Trophoblast cell (in vitro differentiated cells and primary cell): ENCODE measurements around the gene ANKIB1.

Experiments
- DNase-seq, 2 donors: peaks; one replicate each; pipeline ENCODE4 v3.0.0-alpha.2; 2016
- H2AFZ ChIP-seq: 2 replicates; pipeline ENCODE4 v1.6.1; 2013; ENCODE audit warnings: low read length, moderate library complexity, mild to moderate bottlenecking; ENCODE audit not compliant: insufficient read depth, poor library complexity
- H2AK5ac ChIP-seq: 2 replicates; pipeline ENCODE4 v1.6.1; 2013; ENCODE audit warnings: mild to moderate bottlenecking, low read length
- H2BK120ac ChIP-seq: 2 replicates; pipeline ENCODE4 v1.6.1; 2013; ENCODE audit warnings: low read length, mild to moderate bottlenecking, moderate library complexity; ENCODE audit not compliant: insufficient read depth, poor library complexity
- H2BK12ac ChIP-seq: 2 replicates; pipeline ENCODE4 v1.6.1; 2013; ENCODE audit warnings: mild to moderate bottlenecking, low read length, moderate library complexity
- H2BK5ac ChIP-seq: 2 replicates; pipeline ENCODE4 v1.6.1; 2013; ENCODE audit warnings: low read length, low read depth, moderate library complexity, mild to moderate bottlenecking; ENCODE audit not compliant: poor library complexity
- H3K14ac ChIP-seq: 2 replicates; pipeline ENCODE4 v1.6.1; 2013; ENCODE audit warnings: mild to moderate bottlenecking, low read length
- H3K18ac ChIP-seq: 2 replicates; pipeline ENCODE4 v1.6.1; 2013; ENCODE audit warnings: mild to moderate bottlenecking, low read length
- H3K23ac ChIP-seq: 2 replicates; pipeline ENCODE4 v1.6.1; 2013; ENCODE audit warnings: low read length
- H3K27ac ChIP-seq: 2 replicates; pipeline ENCODE4 v1.5.1; 2013; ENCODE audit warnings: low read depth, mild to moderate bottlenecking, inconsistent platforms, low read length, moderate library complexity
- H3K27me3 ChIP-seq: 2 replicates; pipeline ENCODE4 v1.6.1; 2013; ENCODE audit warnings: inconsistent platforms, mild to moderate bottlenecking, low read length, moderate library complexity; ENCODE audit not compliant: insufficient read depth
- H3K36me3 ChIP-seq, 2 experiments: 1 replicate in 1 of 2; 2 replicates in 1 of 2; pipeline ENCODE4 v1.6.1; 2013; ENCODE audit warnings: low read length in 2 of 2, mild to moderate bottlenecking in 2 of 2, moderate library complexity in 1 of 2; ENCODE audit not compliant: insufficient read depth in 2 of 2, control insufficient read depth in 1 of 2
- H3K4ac ChIP-seq: 2 replicates; pipeline ENCODE4 v1.6.1; 2013; ENCODE audit warnings: low read depth, mild to moderate bottlenecking, low read length, moderate library complexity
- H3K4me1 ChIP-seq, 2 experiments: 1 replicate in 1 of 2; 2 replicates in 1 of 2; pipeline ENCODE4 v1.6.1; 2013; ENCODE audit warnings: low read length in 2 of 2, mild to moderate bottlenecking in 2 of 2, moderate library complexity in 1 of 2; ENCODE audit not compliant: insufficient read depth in 2 of 2, control insufficient read depth in 1 of 2
- H3K4me2 ChIP-seq: 2 replicates; pipeline ENCODE4 v1.6.1; 2013; ENCODE audit warnings: inconsistent platforms, mild to moderate bottlenecking, low read length, moderate library complexity
- H3K4me3 ChIP-seq: 2 replicates; pipeline ENCODE4 v1.5.1; 2013; ENCODE audit warnings: mild to moderate bottlenecking, low read depth, low read length, inconsistent platforms
- H3K79me1 ChIP-seq: one replicate; pipeline ENCODE4 v1.6.1; 2013; ENCODE audit warnings: low read length
- H3K79me2 ChIP-seq: 2 replicates; pipeline ENCODE4 v1.6.1; 2013; ENCODE audit warnings: low read length, mild to moderate bottlenecking; ENCODE audit not compliant: control insufficient read depth, insufficient read depth, poor library complexity
- H3K9ac ChIP-seq: 2 replicates; pipeline ENCODE4 v1.6.1; 2013; ENCODE audit warnings: mild to moderate bottlenecking, low read length
- H3K9me3 ChIP-seq: 2 replicates; pipeline ENCODE4 v1.6.1; 2013; ENCODE audit warnings: low read depth, mild to moderate bottlenecking, control low read depth, inconsistent platforms, low read length; ENCODE audit not compliant: insufficient read depth
- H4K12ac ChIP-seq: 2 replicates; pipeline ENCODE4 v1.6.1; 2013; ENCODE audit warnings: low read depth, mild to moderate bottlenecking, low read length, moderate library complexity
- H4K8ac ChIP-seq: 2 replicates; pipeline ENCODE4 v1.6.1; 2013; ENCODE audit warnings: low read depth, mild to moderate bottlenecking, low read length, moderate library complexity
- H4K91ac ChIP-seq: one replicate; pipeline ENCODE4 v1.6.1; 2013; ENCODE audit warnings: low read depth, mild to moderate bottlenecking, low read length, moderate library complexity
- WGBS: extraction: QIAGEN DNeasy Blood & Tissue Kit; methylation state at CpG from one replicate; pipeline ENCODE4 v1.1.7; 2013; ENCODE audit warnings: missing lambda C conversion rate; ENCODE audit not compliant: insufficient read length, insufficient coverage; ENCODE audit errors: extremely low coverage; 5-methylcytosine and 5-hydroxymethylcytosine counted together

ANKIB1 gene

DNA sequence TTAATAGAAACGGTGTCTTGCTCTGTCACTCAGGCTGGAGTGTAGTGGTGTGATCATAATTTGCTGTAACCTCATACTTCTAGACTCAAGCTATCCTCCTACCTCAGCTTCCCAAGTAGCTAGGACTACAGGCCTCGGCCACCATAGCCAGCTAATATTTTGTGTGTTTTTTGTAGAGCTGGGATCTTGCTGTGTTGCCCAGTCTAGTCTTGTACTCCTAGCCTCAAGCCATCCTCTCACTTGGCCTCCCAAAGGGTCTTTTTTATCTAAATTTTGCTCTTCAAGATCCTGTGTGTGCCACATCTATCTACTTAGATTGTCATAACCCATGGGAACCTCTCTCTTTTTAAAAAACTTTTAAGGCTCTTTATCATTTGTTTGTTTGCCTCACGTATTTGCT lies 50.5 kb downstream of the ANKIB1 start:
- no CpG with 5 or more reads among the region's 3 CpGs for WGBS
- no peak overlapping the region for H3K18ac ChIP-seq

DNA sequence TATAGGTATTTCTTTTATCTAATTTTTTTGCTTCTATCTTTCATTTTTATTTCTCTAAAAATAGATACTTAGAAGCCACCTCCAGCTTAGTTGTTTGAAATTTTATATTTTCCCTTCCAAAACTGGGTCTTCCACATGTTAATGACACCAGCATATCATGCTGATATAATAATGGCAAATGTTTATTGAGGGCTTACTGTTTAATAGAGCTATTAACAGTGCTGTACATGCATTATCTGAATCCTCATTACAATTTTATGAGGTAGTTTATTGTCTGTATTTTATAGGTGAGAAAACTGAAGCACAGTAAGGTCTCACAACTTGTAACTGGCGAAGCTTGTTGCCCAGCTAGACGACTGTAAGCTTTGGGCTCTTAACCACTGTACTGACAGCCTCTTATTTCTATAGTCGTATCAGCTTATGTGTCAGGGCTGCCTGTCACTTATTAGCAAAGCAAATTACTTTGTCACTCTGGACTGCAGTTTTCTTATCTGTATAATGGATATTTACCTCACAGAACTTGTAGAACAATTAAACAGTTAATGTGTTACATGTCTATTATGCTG lies 51.2 kb downstream of the ANKIB1 start:
- Histone ChIP-seq H3K4me1 (peaks cover 0 to 2% of the 10 kb centered on the region in 2 experiments), H3K9me3 (no peaks in the 10 kb centered on the region), H3K9ac (no peak overlapping the region), H2BK5ac (no peak overlapping the region), H3K4me2 (no peak overlapping the region), H4K8ac (no peak overlapping the region), H2AFZ (no peak overlapping the region), H4K12ac (no peak overlapping the region), H2BK120ac (no peak overlapping the region), H3K4me3 (no peak overlapping the region), H3K27ac (no peak overlapping the region), H2AK5ac (no peak overlapping the region), H4K91ac (no peak overlapping the region), H3K14ac (no peak overlapping the region), H3K36me3 (no peaks in the 10 kb centered on the region), H3K23ac (no peak overlapping the region), H3K79me1 (no peaks in the 10 kb centered on the region), H3K4ac (no peak overlapping the region), H3K27me3 (no peaks in the 10 kb centered on the region), H3K79me2 (no peaks in the 10 kb centered on the region), H2BK12ac (no peak overlapping the region), H3K18ac (no peak overlapping the region)
- DNase-seq: no peak
- WGBS: no CpG with 5 or more reads among the region's 3 CpGs

More for the DNA sequence above, 50.5 kb downstream of the ANKIB1 start:
- peaks cover 0 to 2% of the 10 kb centered on the region in 2 experiments for H3K4me1 ChIP-seq
- no peak overlapping the region for H3K4me3 ChIP-seq
- no peak overlapping the region for H3K27ac ChIP-seq
- H4K91ac ChIP-seq: no peak overlapping the region
- no peak overlapping the region for H2BK120ac ChIP-seq
- H2BK12ac ChIP-seq: no peak overlapping the region
- no peak overlapping the region for H3K14ac ChIP-seq
- H3K79me1 ChIP-seq: no peaks in the 10 kb centered on the region
- H3K9ac ChIP-seq: no peak overlapping the region
- H2AK5ac ChIP-seq: no peak overlapping the region
- DNase-seq: no peak
- H3K27me3 ChIP-seq: no peaks in the 10 kb centered on the region
- no peak overlapping the region for H3K4ac ChIP-seq
- H4K12ac ChIP-seq: no peak overlapping the region
- H3K23ac ChIP-seq: no peak overlapping the region
- no peak overlapping the region for H2AFZ ChIP-seq
- H2BK5ac ChIP-seq: no peak overlapping the region
- H4K8ac ChIP-seq: no peak overlapping the region
- no peak overlapping the region for H3K4me2 ChIP-seq
- no peaks in the 10 kb centered on the region for H3K36me3 ChIP-seq
- H3K9me3 ChIP-seq: no peaks in the 10 kb centered on the region
- no peaks in the 10 kb centered on the region for H3K79me2 ChIP-seq

DNA sequence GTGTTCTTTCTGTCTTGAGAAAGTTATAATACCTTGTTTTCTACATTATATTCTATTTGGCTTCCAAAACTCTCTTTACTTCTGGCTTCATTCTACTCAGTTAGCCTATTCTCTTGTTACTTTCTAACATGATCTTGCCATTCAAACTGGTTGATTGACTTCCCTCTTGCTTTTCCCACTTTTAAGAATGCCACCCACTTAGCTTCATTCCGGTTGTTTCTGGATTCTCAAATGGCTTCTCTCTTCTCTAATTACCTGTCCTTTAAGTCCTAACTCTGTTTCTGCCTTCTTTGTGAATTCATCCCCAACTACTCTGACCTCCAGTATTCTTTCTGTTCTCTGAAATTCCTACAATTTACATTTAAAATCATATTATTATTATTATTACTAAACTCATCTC lies 52.0 kb downstream of the ANKIB1 start:
- Histone ChIP-seq H4K91ac (no peak overlapping the region), H3K4me2 (no peak overlapping the region), H3K4me1 (peaks cover 0 to 2% of the 10 kb centered on the region in 2 experiments), H3K14ac (no peak overlapping the region), H3K18ac (no peak overlapping the region), H4K8ac (no peak overlapping the region), H2AFZ (no peak overlapping the region), H3K9ac (no peak overlapping the region), H3K27me3 (no peaks in the 10 kb centered on the region), H3K23ac (no peak overlapping the region), H2BK12ac (no peak overlapping the region), H2AK5ac (no peak overlapping the region), H3K36me3 (no peaks in the 10 kb centered on the region), H3K4me3 (no peak overlapping the region), H3K4ac (no peak overlapping the region), H2BK120ac (no peak overlapping the region), H3K9me3 (no peaks in the 10 kb centered on the region), H3K79me1 (no peaks in the 10 kb centered on the region), H4K12ac (no peak overlapping the region), H3K79me2 (no peaks in the 10 kb centered on the region), H3K27ac (no peak overlapping the region), H2BK5ac (no peak overlapping the region)
- no CpG with 5 or more reads among the region's 1 CpG for whole genome bisulfite sequencing
- no peak for DNase-seq

DNA sequence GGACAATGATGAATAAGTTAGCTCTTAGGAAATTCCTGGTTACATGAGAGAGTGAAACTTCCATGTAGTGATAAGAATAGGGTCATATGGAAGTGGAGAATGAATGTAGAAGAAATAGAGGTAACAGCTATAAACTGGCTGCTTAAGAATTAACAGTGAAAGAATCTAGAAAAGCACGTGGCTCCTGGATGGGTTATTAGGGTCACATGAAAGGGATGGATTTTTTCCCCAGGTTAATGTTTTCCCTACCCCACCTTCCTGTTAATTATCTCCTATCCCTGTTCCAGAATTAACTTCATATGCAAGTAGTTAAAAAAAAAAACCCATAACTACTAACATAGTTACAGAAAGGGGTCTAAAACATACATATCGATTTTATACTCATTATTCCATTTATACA lies 58.0 kb downstream of the ANKIB1 start:
- H3K18ac ChIP-seq: no peak overlapping the region
- no peaks in the 10 kb centered on the region for H3K79me1 ChIP-seq
- no peak overlapping the region for H3K4me2 ChIP-seq
- no peaks in the 10 kb centered on the region for H3K27me3 ChIP-seq
- H3K23ac ChIP-seq: no peak overlapping the region
- no peaks in the 10 kb centered on the region for H3K79me2 ChIP-seq
- H3K4me3 ChIP-seq: no peak overlapping the region
- no peak overlapping the region for H4K12ac ChIP-seq
- no peak overlapping the region for H4K91ac ChIP-seq
- H2AFZ ChIP-seq: no peak overlapping the region
- no peak overlapping the region for H2BK12ac ChIP-seq
- no CpG with 5 or more reads among the region's 2 CpGs for WGBS
- no peak overlapping the region for H3K9ac ChIP-seq
- no peak overlapping the region for H2AK5ac ChIP-seq
- H3K4ac ChIP-seq: no peak overlapping the region
- H3K4me1 ChIP-seq: peaks cover 0 to 4% of the 10 kb centered on the region in 2 experiments
- H3K9me3 ChIP-seq: no peaks in the 10 kb centered on the region
- H3K36me3 ChIP-seq: peaks cover 0 to 2% of the 10 kb centered on the region in 2 experiments
- no peak for DNase-seq
- no peak overlapping the region for H3K27ac ChIP-seq
- no peak overlapping the region for H2BK5ac ChIP-seq
- H2BK120ac ChIP-seq: no peak overlapping the region
- H3K14ac ChIP-seq: no peak overlapping the region
- no peak overlapping the region for H4K8ac ChIP-seq
